ENCODE data around the gene SH2D2A. TPM values are rescaled to one million over a fixed set of nuclear protein-coding genes. Genes with fewer than 3 reads are reported as not detected.

The SH2D2A gene
- total RNA-seq, 2 donors from 2014 or later, result 221 to 246 TPM

GRCh38 chr1:156797212-156797871 is 19.3 kb downstream of the SH2D2A start:
- Mint-ChIP-seq H3K4me1 (ENCODE audit: low read depth) (peaks cover 16% of the 10 kb centered on the region), H3K9me3 (no peaks in the 10 kb centered on the region), H3K27ac (no peak overlapping the region), H3K27me3 (ENCODE audit: low read depth) (no peaks in the 10 kb centered on the region), H3K4me3 (no peak overlapping the region), H3K36me3 (ENCODE audit: insufficient read depth in 2 of 2) (peaks cover 10 to 27% of the 10 kb centered on the region in 2 donors)
- ATAC-seq (replicated peaks in 1 of 2) (peak; percentile 53 to 62), DNase-seq (peak; percentile 60 to 65)

DNA sequence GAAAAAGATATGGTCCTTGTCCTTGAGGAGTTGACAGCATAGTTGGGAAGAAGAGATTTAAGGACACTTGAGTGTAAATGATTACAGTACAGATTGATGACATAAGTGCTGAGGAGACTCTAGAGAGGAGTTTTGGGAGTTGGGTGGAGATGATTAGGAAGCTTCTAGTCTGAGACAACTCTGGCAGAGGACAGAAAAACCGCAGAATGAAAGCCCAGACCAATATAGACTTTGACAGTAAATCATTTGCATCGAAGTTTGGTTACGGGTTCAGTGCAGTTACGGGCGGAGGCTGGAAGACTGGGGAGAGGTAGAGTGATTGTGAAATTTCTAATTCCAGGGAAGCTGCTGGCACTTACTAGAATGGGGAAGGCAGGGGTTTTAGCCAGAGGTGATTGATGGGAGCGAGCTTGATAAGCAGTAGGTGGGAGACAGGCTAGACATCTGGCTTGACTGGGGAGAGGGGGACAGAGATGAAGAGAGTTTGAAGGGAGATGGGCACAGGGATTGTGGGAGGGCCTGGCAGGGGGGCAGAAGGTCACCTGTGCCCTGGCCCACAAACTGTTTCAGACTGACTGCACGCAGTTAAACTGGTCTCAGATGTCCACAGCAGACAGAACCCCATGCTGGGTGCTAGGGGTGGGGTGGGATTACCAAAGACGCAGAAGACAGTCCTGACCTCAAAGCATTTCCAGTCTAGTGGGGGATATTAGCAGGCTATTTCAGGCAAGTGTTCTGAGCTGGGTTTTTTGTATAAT is 20.1 kb downstream of the SH2D2A start:
- Mint-ChIP-seq H3K36me3 (ENCODE audit: insufficient read depth in 2 of 2) (peaks cover 12 to 28% of the 10 kb centered on the region in 2 donors), H3K4me1 (ENCODE audit: low read depth) (peaks cover 8% of the 10 kb centered on the region), H3K27ac (peak overlapping the region; percentile 13), H3K4me3 (no peak overlapping the region), H3K9me3 (no peaks in the 10 kb centered on the region), H3K27me3 (ENCODE audit: low read depth) (no peaks in the 10 kb centered on the region)
- ATAC-seq (replicated peaks in 1 of 2), result no peak
- no peak for DNase-seq

DNA sequence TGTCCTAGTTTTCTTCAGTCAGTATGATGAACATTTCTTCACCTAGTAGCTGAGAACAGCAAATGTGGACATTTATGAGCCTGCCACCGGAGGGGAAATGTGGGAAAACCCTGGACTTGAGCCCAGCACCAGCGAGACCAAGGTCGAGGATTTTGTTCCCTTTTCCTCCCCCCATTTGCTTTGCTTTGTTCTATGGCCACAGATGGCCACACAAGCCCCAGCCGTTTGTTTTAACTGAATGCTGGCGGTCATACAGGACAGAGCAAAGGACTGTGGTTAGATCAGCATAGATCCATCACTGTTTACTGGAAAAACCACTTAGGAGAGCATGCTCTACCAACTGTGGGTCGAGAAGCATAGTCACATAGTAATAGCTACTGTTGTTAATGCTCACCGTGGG is 20.9 kb downstream of the SH2D2A start:
- H3K4me3 Mint-ChIP-seq, result no peak overlapping the region
- H3K4me1 Mint-ChIP-seq (ENCODE audit: low read depth), result peaks cover under 1% of the 10 kb centered on the region
- no peak overlapping the region for H3K27ac Mint-ChIP-seq
- H3K36me3 Mint-ChIP-seq (ENCODE audit: insufficient read depth in 2 of 2), result peaks cover 10 to 30% of the 10 kb centered on the region in 2 donors
- no peaks in the 10 kb centered on the region for H3K9me3 Mint-ChIP-seq
- DNase-seq (no peak), ATAC-seq (replicated peaks in 1 of 2) (no peak)
- H3K27me3 Mint-ChIP-seq (ENCODE audit: low read depth), result no peaks in the 10 kb centered on the region

DNA sequence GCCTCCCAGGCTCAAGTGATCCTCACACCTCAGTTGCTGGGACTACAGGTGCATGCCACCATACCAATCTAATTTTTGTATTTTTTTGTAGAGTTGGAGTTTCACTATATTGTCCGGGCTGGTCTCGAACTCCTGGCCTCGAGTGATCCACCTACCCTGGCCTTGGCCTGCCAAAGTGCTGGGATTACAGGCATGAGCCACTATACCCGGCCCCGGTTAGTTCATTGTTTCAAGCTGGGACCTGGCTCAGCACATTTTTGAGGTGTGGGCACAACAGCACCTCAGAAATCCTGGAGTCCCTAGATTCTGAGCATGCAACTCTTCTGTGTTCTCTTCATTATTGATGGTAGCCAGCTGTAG is 21.3 kb downstream of the SH2D2A start:
- Mint-ChIP-seq H3K4me1 (ENCODE audit: low read depth) (no peaks in the 10 kb centered on the region), H3K4me3 (no peak overlapping the region), H3K27me3 (ENCODE audit: low read depth) (no peaks in the 10 kb centered on the region), H3K36me3 (ENCODE audit: insufficient read depth in 2 of 2) (peaks cover 10 to 31% of the 10 kb centered on the region in 2 donors), H3K27ac (no peak overlapping the region), H3K9me3 (no peaks in the 10 kb centered on the region)
- no peak for ATAC-seq (replicated peaks in 1 of 2)
- no peak for DNase-seq

DNA sequence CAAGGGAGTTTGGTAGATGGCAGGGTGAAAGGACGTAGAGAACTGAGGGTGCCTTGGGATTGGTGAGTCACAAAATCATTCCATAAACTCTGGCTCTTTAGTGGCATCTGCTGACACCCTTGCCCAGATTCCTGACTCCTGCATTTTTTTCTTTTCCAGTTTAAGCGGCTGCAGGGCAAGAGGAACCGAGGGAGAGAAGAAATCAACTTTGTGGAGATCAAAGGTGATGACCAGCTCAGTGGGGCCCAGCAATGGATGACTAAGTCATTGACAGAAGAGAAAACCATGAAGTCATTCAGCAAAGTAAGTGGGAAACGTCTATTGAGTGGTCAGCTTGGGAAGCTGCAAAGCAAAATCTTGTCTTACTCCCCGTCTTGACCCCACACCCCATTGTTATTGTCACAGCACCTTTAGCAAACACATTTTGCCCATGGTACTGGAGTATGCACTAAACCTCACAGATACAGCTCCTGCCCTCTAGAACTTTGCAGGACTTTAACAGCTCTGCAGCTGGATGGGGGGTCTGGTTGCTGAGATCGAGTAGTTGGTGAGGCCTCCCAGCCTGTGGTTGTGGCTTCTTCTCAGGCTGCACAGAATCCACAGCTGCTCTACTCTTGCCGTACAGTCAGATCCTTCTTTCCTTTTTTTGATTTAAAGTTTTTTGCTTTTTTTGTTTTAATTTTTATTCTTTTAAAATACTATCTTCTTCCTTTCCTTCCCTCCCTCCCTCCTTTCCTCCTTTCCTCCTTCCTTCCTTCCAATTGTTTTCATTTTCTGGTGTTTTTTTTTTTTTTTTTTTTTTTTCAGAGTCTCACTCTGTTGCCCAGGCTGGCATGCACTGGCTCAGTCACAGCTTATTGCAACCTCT is 21.9 kb downstream of the SH2D2A start:
- ATAC-seq (replicated peaks in 1 of 2) (no peak), DNase-seq (no peak)
- H3K4me1 Mint-ChIP-seq (ENCODE audit: low read depth), result no peaks in the 10 kb centered on the region
- H3K27ac Mint-ChIP-seq, result no peak overlapping the region
- H3K36me3 Mint-ChIP-seq (ENCODE audit: insufficient read depth in 2 of 2), result peaks cover 10 to 31% of the 10 kb centered on the region in 2 donors
- no peaks in the 10 kb centered on the region for H3K27me3 Mint-ChIP-seq (ENCODE audit: low read depth)
- no peaks in the 10 kb centered on the region for H3K9me3 Mint-ChIP-seq
- H3K4me3 Mint-ChIP-seq, result no peak overlapping the region

DNA sequence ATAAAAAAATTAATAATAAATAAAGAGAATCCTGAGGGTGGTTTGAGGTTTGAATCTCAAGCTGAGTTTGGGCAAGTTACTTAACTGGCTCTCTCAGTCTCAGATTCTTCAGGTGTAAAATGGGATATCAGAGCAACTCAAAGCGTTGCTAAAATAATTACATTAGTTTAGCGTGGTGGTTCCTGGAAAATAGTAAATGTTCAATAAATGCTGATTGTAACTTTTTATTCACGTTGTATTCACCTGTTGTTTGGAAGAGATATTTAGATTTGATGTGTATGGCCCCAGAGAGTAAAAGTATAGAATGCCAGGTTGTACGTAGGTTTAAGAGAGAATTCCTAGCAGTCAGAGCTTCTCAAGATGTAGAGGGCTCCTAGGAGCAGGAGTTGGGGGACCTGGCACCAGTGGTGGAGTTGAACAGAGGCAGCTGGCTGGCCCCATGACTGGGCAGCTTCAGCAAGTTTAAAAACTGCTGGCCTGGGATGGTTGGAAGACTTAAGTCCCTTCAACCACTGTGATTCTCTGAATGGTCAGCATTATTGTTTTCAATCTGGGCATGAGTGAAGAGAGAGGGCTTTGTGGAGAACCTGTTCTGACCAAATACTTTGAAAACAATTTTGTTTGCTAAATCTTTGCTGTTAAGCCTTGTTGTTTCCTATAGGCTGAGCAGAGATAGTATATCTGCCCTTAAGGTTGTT is 26.9 kb downstream of the SH2D2A start:
- H3K4me3 Mint-ChIP-seq, result no peak overlapping the region
- DNase-seq (no peak), ATAC-seq (replicated peaks in 1 of 2) (no peak)
- no peaks in the 10 kb centered on the region for H3K9me3 Mint-ChIP-seq
- no peaks in the 10 kb centered on the region for H3K4me1 Mint-ChIP-seq (ENCODE audit: low read depth)
- no peaks in the 10 kb centered on the region for H3K27me3 Mint-ChIP-seq (ENCODE audit: low read depth)
- H3K27ac Mint-ChIP-seq, result peak overlapping the region; percentile 24
- peaks cover 10 to 13% of the 10 kb centered on the region in 2 donors for H3K36me3 Mint-ChIP-seq (ENCODE audit: insufficient read depth in 2 of 2)

GRCh38 chr1:156788136-156788535 is 28.5 kb downstream of the SH2D2A start:
- peaks cover 10 to 16% of the 10 kb centered on the region in 2 donors for H3K36me3 Mint-ChIP-seq (ENCODE audit: insufficient read depth in 2 of 2)
- no peak overlapping the region for H3K4me3 Mint-ChIP-seq
- H3K9me3 Mint-ChIP-seq, result no peaks in the 10 kb centered on the region
- ATAC-seq (replicated peaks in 1 of 2) (no peak), DNase-seq (no peak)
- no peak overlapping the region for H3K27ac Mint-ChIP-seq
- no peaks in the 10 kb centered on the region for H3K27me3 Mint-ChIP-seq (ENCODE audit: low read depth)
- H3K4me1 Mint-ChIP-seq (ENCODE audit: low read depth), result no peaks in the 10 kb centered on the region

DNA sequence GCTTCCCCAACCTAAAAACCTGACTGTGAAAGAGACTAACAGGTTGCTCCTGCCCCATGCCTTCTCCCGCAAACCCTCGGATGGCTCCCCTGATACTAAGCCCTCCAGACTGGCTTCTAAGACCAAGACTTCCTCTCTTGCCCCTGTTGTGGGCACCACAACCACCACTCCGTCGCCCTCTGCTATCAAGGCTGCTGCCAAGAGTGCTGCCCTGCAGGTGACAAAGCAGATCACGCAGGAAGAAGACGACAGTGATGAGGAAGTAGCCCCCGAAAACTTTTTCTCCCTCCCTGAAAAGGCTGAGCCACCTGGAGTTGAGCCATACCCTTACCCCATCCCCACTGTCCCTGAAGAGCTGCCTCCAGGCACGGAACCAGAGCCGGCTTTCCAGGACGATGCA is 30.0 kb downstream of the SH2D2A start:
- DNase-seq (no peak), ATAC-seq (replicated peaks in 1 of 2) (no peak)
- H3K4me1 Mint-ChIP-seq (ENCODE audit: low read depth), result peaks cover 3% of the 10 kb centered on the region
- H3K36me3 Mint-ChIP-seq (ENCODE audit: insufficient read depth in 2 of 2), result peaks cover 9 to 19% of the 10 kb centered on the region in 2 donors
- no peak overlapping the region for H3K27ac Mint-ChIP-seq
- H3K4me3 Mint-ChIP-seq, result no peak overlapping the region
- no peaks in the 10 kb centered on the region for H3K9me3 Mint-ChIP-seq
- no peaks in the 10 kb centered on the region for H3K27me3 Mint-ChIP-seq (ENCODE audit: low read depth)

DNA sequence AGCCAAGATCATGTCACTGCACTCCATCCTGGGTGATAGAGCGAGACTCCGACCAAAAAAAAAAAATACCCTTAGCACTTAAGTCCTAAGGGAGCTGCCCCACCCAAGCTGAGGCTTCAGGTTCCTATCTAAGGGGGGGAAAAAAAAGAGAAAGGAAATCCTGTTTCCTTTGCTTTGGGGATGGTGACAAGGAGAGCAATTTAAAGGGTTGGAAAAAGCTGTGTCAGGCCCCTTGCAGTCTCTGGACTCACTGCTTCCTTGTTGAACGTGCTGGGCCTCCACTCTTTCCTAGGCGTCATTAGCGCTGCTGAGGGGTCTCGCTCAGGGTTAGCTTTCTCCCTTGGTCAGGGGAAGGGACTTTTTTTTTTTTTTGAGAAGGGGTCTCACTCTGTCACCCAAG is 31.2 kb downstream of the SH2D2A start:
- ATAC-seq (replicated peaks in 1 of 2) (no peak), DNase-seq (no peak)
- H3K27ac Mint-ChIP-seq, result no peak overlapping the region
- H3K36me3 Mint-ChIP-seq (ENCODE audit: insufficient read depth in 2 of 2), result peaks cover 10 to 23% of the 10 kb centered on the region in 2 donors
- no peak overlapping the region for H3K4me3 Mint-ChIP-seq
- peaks cover 11% of the 10 kb centered on the region for H3K4me1 Mint-ChIP-seq (ENCODE audit: low read depth)
- no peaks in the 10 kb centered on the region for H3K27me3 Mint-ChIP-seq (ENCODE audit: low read depth)
- no peaks in the 10 kb centered on the region for H3K9me3 Mint-ChIP-seq

GRCh38 chr1:156781585-156782186 is 35.0 kb downstream of the SH2D2A start:
- no peak for DNase-seq
- Mint-ChIP-seq H3K4me1 (ENCODE audit: low read depth) (peaks cover 28% of the 10 kb centered on the region), H3K27me3 (ENCODE audit: low read depth) (no peaks in the 10 kb centered on the region), H3K27ac (peak overlapping the region; percentile 29), H3K9me3 (no peaks in the 10 kb centered on the region), H3K4me3 (no peak overlapping the region), H3K36me3 (ENCODE audit: insufficient read depth in 2 of 2) (peaks cover 2 to 16% of the 10 kb centered on the region in 2 donors)
- ATAC-seq (replicated peaks in 1 of 2), result peak; percentile 37 to 80

DNA sequence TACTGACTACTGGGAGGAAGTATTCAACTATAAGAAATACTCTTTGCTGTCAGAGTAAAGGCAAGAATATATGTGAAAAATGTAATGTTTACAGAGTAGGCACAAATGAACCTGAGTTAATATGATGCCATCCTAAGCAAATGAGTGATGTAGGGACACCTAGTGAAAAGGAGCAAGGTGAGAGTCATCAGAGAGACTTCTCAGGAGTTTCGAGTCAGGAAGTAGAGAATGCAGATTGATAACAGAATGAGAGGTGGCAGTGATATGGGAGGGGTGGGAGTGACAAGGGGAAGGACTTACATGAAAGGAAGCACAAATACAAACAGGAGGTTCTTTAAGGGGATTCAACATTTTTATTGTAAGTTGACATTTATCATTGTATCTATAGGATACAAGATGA is 39.1 kb downstream of the SH2D2A start:
- H3K4me1 Mint-ChIP-seq (ENCODE audit: low read depth), result peaks cover 60% of the 10 kb centered on the region
- H3K9me3 Mint-ChIP-seq, result no peaks in the 10 kb centered on the region
- DNase-seq (no peak), ATAC-seq (replicated peaks in 1 of 2) (no peak)
- H3K4me3 Mint-ChIP-seq, result peak overlapping the region in 1 of 2 donors; percentile 0
- no peaks in the 10 kb centered on the region for H3K27me3 Mint-ChIP-seq (ENCODE audit: low read depth)
- H3K27ac Mint-ChIP-seq, result peak overlapping the region; percentile 41
- peaks cover 2 to 19% of the 10 kb centered on the region in 2 donors for H3K36me3 Mint-ChIP-seq (ENCODE audit: insufficient read depth in 2 of 2)

DNA sequence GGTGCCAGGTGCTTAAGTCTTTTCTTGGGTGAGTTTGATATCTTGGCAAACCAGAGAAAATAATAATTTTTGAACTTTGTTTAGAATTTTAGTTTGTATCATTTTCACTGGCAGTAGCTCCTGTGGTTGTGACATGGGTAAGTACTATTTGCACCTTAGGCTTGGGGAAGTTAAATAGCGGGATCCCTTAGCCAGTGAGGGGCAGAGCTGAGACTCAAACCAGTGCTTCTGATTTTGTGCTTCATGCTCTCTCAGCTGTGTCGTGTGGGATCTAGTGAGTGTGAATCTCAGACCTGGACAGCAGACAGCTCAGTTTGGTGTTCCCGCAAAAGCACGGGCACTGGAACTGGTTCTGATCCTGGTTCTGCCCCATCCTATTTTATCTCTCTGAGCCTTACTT is 39.7 kb downstream of the SH2D2A start:
- Mint-ChIP-seq H3K27ac (peak overlapping the region; percentile 19), H3K9me3 (no peaks in the 10 kb centered on the region), H3K4me3 (no peak overlapping the region), H3K4me1 (ENCODE audit: low read depth) (peaks cover 66% of the 10 kb centered on the region), H3K36me3 (ENCODE audit: insufficient read depth in 2 of 2) (peaks cover 2 to 19% of the 10 kb centered on the region in 2 donors), H3K27me3 (ENCODE audit: low read depth) (no peaks in the 10 kb centered on the region)
- DNase-seq (no peak), ATAC-seq (replicated peaks in 1 of 2) (no peak)

All from activated T-cell treated with anti-CD3 and anti-CD28 coated beads, Interleukin-2, amount 50 U/mL, for 72 hours (primary cell).